A549 (cell line): Measurements from ENCODE around the gene ALDH5A1. TPM values are rescaled to one million over a fixed set of nuclear protein-coding genes. Genes with fewer than 3 reads are reported as not detected.

Source experiments
- ATAC-seq, 2 experiments: fragments of 200-7000 bp in 1 of 2; fragments of >200 bp in 1 of 2; cut with Nextera tagmentation in 1 of 2; cut with Tn5 transposase in 1 of 2; 3 replicates each; pipeline versions ENCODE4 v1.8.0 to v1.9.1; 2018 to 2020; ENCODE audit warnings: mild to moderate bottlenecking in 1 of 2, moderate library complexity in 1 of 2
- CTCF ChIA-PET: fragments of 300-600 bp; sonication (Branson Sonifier 250); formaldehyde crosslinking; extraction: SDS; loops from one replicate; lab custom pipeline; 2021; ENCODE audit warnings: antibody characterized with exemption, inconsistent platforms; lab: Yijun Ruan, JAX
- POLR2A ChIA-PET: fragments of 350-600 bp; formaldehyde crosslinking; extraction: SDS; loops from one replicate; lab custom pipeline; 2021; ENCODE audit warnings: antibody characterized with exemption, inconsistent platforms; lab: Yijun Ruan, JAX
- DNase-seq, 2 experiments: peaks; one replicate each; pipeline versions ENCODE4 v3.0.0 to v3.0.0-alpha.2; 2011 to 2016; ENCODE audit warnings: low read depth in 1 of 2, low spot score in 1 of 2
- FAIRE-seq: peaks from 2 replicates; lab custom pipeline; 2011; peaks lifted over from hg19 to GRCh38; lab: Jason Lieb, UNC
- H3K27ac ChIP-seq, 2 experiments: fragments of >200 bp; sonication (Bioruptor Twin); formaldehyde crosslinking; 3 replicates each; pipeline ENCODE4 v1.5.1; 2016 to 2017
- H3K4me1 ChIP-seq: fragments of >200 bp; sonication (Bioruptor Twin); formaldehyde crosslinking; 3 replicates; pipeline ENCODE4 v1.6.1; 2016
- H3K4me2 ChIP-seq: fragments of >200 bp; sonication (Bioruptor Twin); formaldehyde crosslinking; 3 replicates; pipeline ENCODE4 v1.6.1; 2016
- H3K4me3 ChIP-seq: fragments of >200 bp; sonication (Bioruptor Twin); formaldehyde crosslinking; 3 replicates; pipeline ENCODE4 v1.5.1; 2016
- H3K9me3 ChIP-seq: fragments of >200 bp; sonication (Bioruptor Twin); formaldehyde crosslinking; 3 replicates; pipeline ENCODE4 v1.6.1; 2016
- CBX8 ChIP-seq: fragments of 200-600 bp; sonication (generic); IDR thresholded peaks from 2 replicates; pipeline ENCODE4 v1.6.1; 2016
- CHD2 ChIP-seq: fragments of 150-350 bp; IDR thresholded peaks from 2 replicates; pipeline ENCODE4 v1.6.1; 2014; ENCODE audit warnings: low read length; ENCODE audit not compliant: partially characterized antibody
- FOSB ChIP-seq: fragments of 250-450 bp; sonication (Bioruptor Pico); IDR thresholded peaks from 2 replicates; pipeline ENCODE4 v1.5.0; 2020; ENCODE audit warnings: mild to moderate bottlenecking, moderate library complexity
- FOXS1 ChIP-seq: fragments of 250-450 bp; sonication (Bioruptor Pico); IDR thresholded peaks from 2 replicates; pipeline ENCODE4 v1.5.0; 2020; ENCODE audit warnings: mild to moderate bottlenecking, moderate library complexity
- KDM5A ChIP-seq: fragments of 200-600 bp; sonication (generic); IDR thresholded peaks from 2 replicates; pipeline ENCODE4 v1.6.1; 2016; ENCODE audit warnings: antibody characterized with exemption, mild to moderate bottlenecking
- MYC ChIP-seq: IDR thresholded peaks from 2 replicates; pipeline ENCODE4 v1.6.1; 2012; ENCODE audit warnings: mild to moderate bottlenecking, inconsistent platforms, low read length, improper control_type of control experiment, borderline replicate concordance
- POLR2A ChIP-seq: IDR thresholded peaks from 2 replicates; pipeline ENCODE4 v1.6.1; 2012; ENCODE audit warnings: mild to moderate bottlenecking, low read length
- TFCP2L1 ChIP-seq: fragments of 250-450 bp; sonication (Bioruptor Pico); IDR thresholded peaks from 2 replicates; pipeline ENCODE4 v1.5.0; 2021; ENCODE audit warnings: mild to moderate bottlenecking
- ZSCAN20 ChIP-seq: fragments of 250-450 bp; sonication (Bioruptor Pico); IDR thresholded peaks from 2 replicates; pipeline ENCODE4 v1.8.0; 2022; ENCODE audit warnings: mild to moderate bottlenecking, moderate library complexity
- WGBS: methylation state at CpG from one replicate; pipeline ENCODE4 v1.1.6; 2017; ENCODE audit errors: missing lambda C conversion rate; 5-methylcytosine and 5-hydroxymethylcytosine counted together
- polyA plus RNA-seq, 4 experiments: library from polyadenylated mRNA; depleted of rRNA in 3 of 4; stranded (reverse); fragments of >200 nt; fragmentation: RNase III in 1 of 4; extraction: RNeasy Plus Mini Kit Qiagen cat#74134 plus additional on column Dnase treatment in 1 of 4; gene quantifications; 2 replicates in 3 of 4; 3 replicates in 1 of 4; pipeline ENCODE4 v1.2.3, GENCODE V29; 2011 to 2017
- TF ChIP-seq, protein P1 (sequence below): fragments of 450-650 bp; IDR thresholded peaks from 2 replicates; pipeline ENCODE4 v1.6.1; 2014; ENCODE audit warnings: antibody characterized with exemption
- TF ChIP-seq, protein P2 (sequence below): fragments of >200 bp; sonication (Bioruptor Twin); formaldehyde crosslinking; IDR thresholded peaks from 3 replicates; pipeline ENCODE4 v1.5.1; 2016
- TF ChIP-seq, protein P3 (sequence below): fragments of 200-600 bp; sonication (generic); IDR thresholded peaks from 2 replicates; pipeline ENCODE4 v1.6.1; 2016; ENCODE audit warnings: antibody characterized with exemption, mild to moderate bottlenecking, moderate library complexity
- TF ChIP-seq, protein P4 (sequence below): fragments of 250-450 bp; sonication (Bioruptor Pico); IDR thresholded peaks from 2 replicates; pipeline ENCODE4 v1.5.0; 2020; ENCODE audit warnings: low read depth, mild to moderate bottlenecking, moderate library complexity
- TF ChIP-seq, protein P5 (sequence below): fragments of 150-350 bp; IDR thresholded peaks from 2 replicates; pipeline ENCODE4 v1.6.1; 2014; ENCODE audit warnings: low read depth, mild to moderate bottlenecking, low read length

ALDH5A1 gene
- polyA plus RNA-seq, 2 of the 4 experiments (the other 2 are of a cell fraction), result 6.9 to 10.9 TPM

DNA sequence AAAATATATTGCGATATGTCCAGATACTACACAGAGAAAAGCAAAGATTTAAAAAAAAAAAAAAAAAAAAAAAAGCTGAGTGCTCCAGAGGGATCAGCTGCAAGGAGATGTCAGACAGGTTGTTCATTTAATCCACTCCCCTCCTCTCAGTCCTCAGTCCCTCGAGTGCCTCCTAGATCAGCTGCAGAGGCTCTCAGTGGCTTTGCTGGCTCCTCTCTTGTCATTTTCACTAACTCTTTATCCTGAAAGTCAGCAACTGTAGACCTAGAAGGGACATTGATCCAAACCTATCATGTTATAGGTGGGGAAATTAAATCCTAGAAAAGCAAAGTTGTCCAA lies 89.6 kb downstream of the ALDH5A1 start:
- Histone ChIP-seq H3K4me3 (no peak overlapping the region), H3K4me2 (no peak overlapping the region), H3K4me1 (peaks cover 5% of the 10 kb centered on the region; the same call in 2 of the 3 replicates), H3K27ac (no peak overlapping the region), H3K9me3 (no peaks in the 10 kb centered on the region)
- ATAC-seq (no peak), DNase-seq (no peak), FAIRE-seq (no peak)
- no peak for TF ChIP-seq CHD2
- TF ChIP-seq, protein P1, sequence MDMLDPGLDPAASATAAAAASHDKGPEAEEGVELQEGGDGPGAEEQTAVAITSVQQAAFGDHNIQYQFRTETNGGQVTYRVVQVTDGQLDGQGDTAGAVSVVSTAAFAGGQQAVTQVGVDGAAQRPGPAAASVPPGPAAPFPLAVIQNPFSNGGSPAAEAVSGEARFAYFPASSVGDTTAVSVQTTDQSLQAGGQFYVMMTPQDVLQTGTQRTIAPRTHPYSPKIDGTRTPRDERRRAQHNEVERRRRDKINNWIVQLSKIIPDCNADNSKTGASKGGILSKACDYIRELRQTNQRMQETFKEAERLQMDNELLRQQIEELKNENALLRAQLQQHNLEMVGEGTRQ, result no peak
- TF ChIP-seq, protein P2, sequence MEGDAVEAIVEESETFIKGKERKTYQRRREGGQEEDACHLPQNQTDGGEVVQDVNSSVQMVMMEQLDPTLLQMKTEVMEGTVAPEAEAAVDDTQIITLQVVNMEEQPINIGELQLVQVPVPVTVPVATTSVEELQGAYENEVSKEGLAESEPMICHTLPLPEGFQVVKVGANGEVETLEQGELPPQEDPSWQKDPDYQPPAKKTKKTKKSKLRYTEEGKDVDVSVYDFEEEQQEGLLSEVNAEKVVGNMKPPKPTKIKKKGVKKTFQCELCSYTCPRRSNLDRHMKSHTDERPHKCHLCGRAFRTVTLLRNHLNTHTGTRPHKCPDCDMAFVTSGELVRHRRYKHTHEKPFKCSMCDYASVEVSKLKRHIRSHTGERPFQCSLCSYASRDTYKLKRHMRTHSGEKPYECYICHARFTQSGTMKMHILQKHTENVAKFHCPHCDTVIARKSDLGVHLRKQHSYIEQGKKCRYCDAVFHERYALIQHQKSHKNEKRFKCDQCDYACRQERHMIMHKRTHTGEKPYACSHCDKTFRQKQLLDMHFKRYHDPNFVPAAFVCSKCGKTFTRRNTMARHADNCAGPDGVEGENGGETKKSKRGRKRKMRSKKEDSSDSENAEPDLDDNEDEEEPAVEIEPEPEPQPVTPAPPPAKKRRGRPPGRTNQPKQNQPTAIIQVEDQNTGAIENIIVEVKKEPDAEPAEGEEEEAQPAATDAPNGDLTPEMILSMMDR, result no peak
- TF ChIP-seq FOXS1 (CRISPR knock-in tag), result no peak
- TF ChIP-seq TFCP2L1 (CRISPR knock-in tag), result no peak
- no peak for TF ChIP-seq KDM5A
- TF ChIP-seq, protein P3, sequence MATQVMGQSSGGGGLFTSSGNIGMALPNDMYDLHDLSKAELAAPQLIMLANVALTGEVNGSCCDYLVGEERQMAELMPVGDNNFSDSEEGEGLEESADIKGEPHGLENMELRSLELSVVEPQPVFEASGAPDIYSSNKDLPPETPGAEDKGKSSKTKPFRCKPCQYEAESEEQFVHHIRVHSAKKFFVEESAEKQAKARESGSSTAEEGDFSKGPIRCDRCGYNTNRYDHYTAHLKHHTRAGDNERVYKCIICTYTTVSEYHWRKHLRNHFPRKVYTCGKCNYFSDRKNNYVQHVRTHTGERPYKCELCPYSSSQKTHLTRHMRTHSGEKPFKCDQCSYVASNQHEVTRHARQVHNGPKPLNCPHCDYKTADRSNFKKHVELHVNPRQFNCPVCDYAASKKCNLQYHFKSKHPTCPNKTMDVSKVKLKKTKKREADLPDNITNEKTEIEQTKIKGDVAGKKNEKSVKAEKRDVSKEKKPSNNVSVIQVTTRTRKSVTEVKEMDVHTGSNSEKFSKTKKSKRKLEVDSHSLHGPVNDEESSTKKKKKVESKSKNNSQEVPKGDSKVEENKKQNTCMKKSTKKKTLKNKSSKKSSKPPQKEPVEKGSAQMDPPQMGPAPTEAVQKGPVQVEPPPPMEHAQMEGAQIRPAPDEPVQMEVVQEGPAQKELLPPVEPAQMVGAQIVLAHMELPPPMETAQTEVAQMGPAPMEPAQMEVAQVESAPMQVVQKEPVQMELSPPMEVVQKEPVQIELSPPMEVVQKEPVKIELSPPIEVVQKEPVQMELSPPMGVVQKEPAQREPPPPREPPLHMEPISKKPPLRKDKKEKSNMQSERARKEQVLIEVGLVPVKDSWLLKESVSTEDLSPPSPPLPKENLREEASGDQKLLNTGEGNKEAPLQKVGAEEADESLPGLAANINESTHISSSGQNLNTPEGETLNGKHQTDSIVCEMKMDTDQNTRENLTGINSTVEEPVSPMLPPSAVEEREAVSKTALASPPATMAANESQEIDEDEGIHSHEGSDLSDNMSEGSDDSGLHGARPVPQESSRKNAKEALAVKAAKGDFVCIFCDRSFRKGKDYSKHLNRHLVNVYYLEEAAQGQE, result no peak
- no peak for TF ChIP-seq ZSCAN20 (CRISPR knock-in tag)
- TF ChIP-seq, protein P4, sequence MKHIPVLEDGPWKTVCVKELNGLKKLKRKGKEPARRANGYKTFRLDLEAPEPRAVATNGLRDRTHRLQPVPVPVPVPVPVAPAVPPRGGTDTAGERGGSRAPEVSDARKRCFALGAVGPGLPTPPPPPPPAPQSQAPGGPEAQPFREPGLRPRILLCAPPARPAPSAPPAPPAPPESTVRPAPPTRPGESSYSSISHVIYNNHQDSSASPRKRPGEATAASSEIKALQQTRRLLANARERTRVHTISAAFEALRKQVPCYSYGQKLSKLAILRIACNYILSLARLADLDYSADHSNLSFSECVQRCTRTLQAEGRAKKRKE (CRISPR knock-in tag), result no peak
- TF ChIP-seq MYC, result no peak
- TF ChIP-seq, protein P5, sequence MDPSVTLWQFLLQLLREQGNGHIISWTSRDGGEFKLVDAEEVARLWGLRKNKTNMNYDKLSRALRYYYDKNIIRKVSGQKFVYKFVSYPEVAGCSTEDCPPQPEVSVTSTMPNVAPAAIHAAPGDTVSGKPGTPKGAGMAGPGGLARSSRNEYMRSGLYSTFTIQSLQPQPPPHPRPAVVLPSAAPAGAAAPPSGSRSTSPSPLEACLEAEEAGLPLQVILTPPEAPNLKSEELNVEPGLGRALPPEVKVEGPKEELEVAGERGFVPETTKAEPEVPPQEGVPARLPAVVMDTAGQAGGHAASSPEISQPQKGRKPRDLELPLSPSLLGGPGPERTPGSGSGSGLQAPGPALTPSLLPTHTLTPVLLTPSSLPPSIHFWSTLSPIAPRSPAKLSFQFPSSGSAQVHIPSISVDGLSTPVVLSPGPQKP, result no peak
- no peak for TF ChIP-seq CBX8
- no peak for TF ChIP-seq POLR2A
- no peak for TF ChIP-seq FOSB (CRISPR knock-in tag)
- ChIA-PET POLR2A (no interaction called here), CTCF (interaction anchor here (0.8 to 2.0 kb wide), 10 partner anchors 11 to 184 kb away, joined by 3 to 10 read pairs (median 4); no protein-coding TSS in a partner anchor)
- 83% methylated on average over 2 of the region's 2 CpGs for WGBS

Other genes with a start within 250 kb of the ALDH5A1 start
- gene DCDC2, start 136.9 kb upstream of the ALDH5A1 start, polyA plus RNA-seq (2011; rRNA removed), result 7.9 and 9.4 TPM in 2 replicates
- 7.9 to 9.1 TPM (median 8.0 TPM) in 3 replicates for gene DCDC2, start 136.9 kb upstream of the ALDH5A1 start, polyA plus RNA-seq (2017; fragmentation: RNase III; extraction: RNeasy Plus Mini Kit Qiagen cat#74134 plus additional on column Dnase treatment)
- 20.3 and 24.8 TPM in 2 replicates for gene MRS2, start 92.0 kb upstream of the ALDH5A1 start, polyA plus RNA-seq (2011; rRNA removed)
- gene MRS2, start 92.0 kb upstream of the ALDH5A1 start, polyA plus RNA-seq (2017; fragmentation: RNase III; extraction: RNeasy Plus Mini Kit Qiagen cat#74134 plus additional on column Dnase treatment), result 21.8 to 22.6 TPM (median 22.6 TPM) in 3 replicates
- 2.6 and 3.2 TPM in 2 replicates for gene GPLD1, start 5.4 kb upstream of the ALDH5A1 start, polyA plus RNA-seq (2011; rRNA removed)
- 1.2 to 1.6 TPM (median 1.3 TPM) in 3 replicates for gene GPLD1, start 5.4 kb upstream of the ALDH5A1 start, polyA plus RNA-seq (2017; fragmentation: RNase III; extraction: RNeasy Plus Mini Kit Qiagen cat#74134 plus additional on column Dnase treatment)
- gene KIAA0319, start 151.2 kb downstream of the ALDH5A1 start, polyA plus RNA-seq (2011; rRNA removed), result 5.2 and 5.9 TPM in 2 replicates
- 1.7 to 2.4 TPM (median 2.4 TPM) in 3 replicates for gene KIAA0319, start 151.2 kb downstream of the ALDH5A1 start, polyA plus RNA-seq (2017; fragmentation: RNase III; extraction: RNeasy Plus Mini Kit Qiagen cat#74134 plus additional on column Dnase treatment)
- gene TDP2, start 171.9 kb downstream of the ALDH5A1 start, polyA plus RNA-seq (2011; rRNA removed), result 69.7 and 91.7 TPM in 2 replicates
- gene TDP2, start 171.9 kb downstream of the ALDH5A1 start, polyA plus RNA-seq (2017; fragmentation: RNase III; extraction: RNeasy Plus Mini Kit Qiagen cat#74134 plus additional on column Dnase treatment), result 42.7 to 52.6 TPM (median 43.2 TPM) in 3 replicates
- gene ACOT13, start 172.1 kb downstream of the ALDH5A1 start, polyA plus RNA-seq (2011; rRNA removed), result 77.7 and 87.7 TPM in 2 replicates
- gene ACOT13, start 172.1 kb downstream of the ALDH5A1 start, polyA plus RNA-seq (2017; fragmentation: RNase III; extraction: RNeasy Plus Mini Kit Qiagen cat#74134 plus additional on column Dnase treatment), result 22.6 to 24.5 TPM (median 22.9 TPM) in 3 replicates
- gene C6orf62, start 224.2 kb downstream of the ALDH5A1 start, polyA plus RNA-seq (2011; rRNA removed), result 67.5 and 73.4 TPM in 2 replicates
- gene C6orf62, start 224.2 kb downstream of the ALDH5A1 start, polyA plus RNA-seq (2017; fragmentation: RNase III; extraction: RNeasy Plus Mini Kit Qiagen cat#74134 plus additional on column Dnase treatment), result 66.3 to 75.5 TPM (median 66.6 TPM) in 3 replicates